ENCODE measurements around the gene PRKAG1.

DNA sequence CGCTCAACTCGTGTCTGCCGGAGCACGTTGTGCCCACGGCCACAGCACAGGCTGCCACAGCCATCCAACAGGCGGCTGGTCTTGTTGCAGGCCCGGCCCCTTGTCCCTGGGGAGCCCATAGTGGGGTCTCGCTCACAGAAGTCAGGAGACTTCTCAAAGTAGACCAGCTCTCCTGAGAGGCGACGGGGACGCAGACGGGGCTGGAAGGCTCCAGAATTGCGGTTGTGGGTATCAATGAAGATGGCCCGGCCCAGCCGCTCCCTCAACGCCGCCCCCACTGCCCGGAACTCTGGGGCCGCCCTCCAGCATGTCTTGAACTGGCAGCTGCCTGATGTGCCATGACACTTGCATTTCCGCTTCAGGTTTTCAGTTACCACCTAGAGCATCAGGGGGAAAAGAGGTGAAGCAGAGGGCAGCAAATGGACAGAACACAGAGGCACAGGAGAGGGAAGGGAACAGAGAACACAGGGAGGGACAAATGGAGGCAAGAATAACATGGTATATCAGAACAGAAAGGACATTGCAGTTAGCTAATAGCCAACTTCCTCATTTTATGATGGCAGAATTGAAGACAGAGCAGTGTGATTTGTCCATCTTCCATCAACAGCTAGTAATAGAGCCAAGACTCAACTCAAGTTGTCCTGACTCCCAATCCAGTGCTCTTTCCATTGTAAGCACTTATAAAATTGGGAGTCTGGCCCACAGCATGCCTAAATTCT lies 52.2 kb downstream of the PRKAG1 start:
- no peak for TF ChIP-seq EZH2 (IDR thresholded peaks at IDR 0.05; ENCODE audit: borderline replicate concordance, low read depth, low read length, severe bottlenecking)
- TF ChIP-seq, protein P1, sequence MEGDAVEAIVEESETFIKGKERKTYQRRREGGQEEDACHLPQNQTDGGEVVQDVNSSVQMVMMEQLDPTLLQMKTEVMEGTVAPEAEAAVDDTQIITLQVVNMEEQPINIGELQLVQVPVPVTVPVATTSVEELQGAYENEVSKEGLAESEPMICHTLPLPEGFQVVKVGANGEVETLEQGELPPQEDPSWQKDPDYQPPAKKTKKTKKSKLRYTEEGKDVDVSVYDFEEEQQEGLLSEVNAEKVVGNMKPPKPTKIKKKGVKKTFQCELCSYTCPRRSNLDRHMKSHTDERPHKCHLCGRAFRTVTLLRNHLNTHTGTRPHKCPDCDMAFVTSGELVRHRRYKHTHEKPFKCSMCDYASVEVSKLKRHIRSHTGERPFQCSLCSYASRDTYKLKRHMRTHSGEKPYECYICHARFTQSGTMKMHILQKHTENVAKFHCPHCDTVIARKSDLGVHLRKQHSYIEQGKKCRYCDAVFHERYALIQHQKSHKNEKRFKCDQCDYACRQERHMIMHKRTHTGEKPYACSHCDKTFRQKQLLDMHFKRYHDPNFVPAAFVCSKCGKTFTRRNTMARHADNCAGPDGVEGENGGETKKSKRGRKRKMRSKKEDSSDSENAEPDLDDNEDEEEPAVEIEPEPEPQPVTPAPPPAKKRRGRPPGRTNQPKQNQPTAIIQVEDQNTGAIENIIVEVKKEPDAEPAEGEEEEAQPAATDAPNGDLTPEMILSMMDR (IDR thresholded peaks at IDR 0.05; ENCODE audit: borderline replicate concordance, extremely low read depth, low read length, poor library complexity, severe bottlenecking): no peak

Measured in DND-41 (cell line).